ENCODE results near the gene RAB40AL. TPM values are rescaled to one million over a fixed set of nuclear protein-coding genes. Genes with fewer than 3 reads are reported as not detected.
"Not testable (repeated sequence)": the region's sequence is repeated elsewhere in the genome, so short reads cannot be mapped to it uniquely, and the experiment has no call there.

Gene RAB40AL
- total RNA-seq, 4 donors from 2014 or later, result 0.64 to 4.1 TPM; not detected in 2

DNA sequence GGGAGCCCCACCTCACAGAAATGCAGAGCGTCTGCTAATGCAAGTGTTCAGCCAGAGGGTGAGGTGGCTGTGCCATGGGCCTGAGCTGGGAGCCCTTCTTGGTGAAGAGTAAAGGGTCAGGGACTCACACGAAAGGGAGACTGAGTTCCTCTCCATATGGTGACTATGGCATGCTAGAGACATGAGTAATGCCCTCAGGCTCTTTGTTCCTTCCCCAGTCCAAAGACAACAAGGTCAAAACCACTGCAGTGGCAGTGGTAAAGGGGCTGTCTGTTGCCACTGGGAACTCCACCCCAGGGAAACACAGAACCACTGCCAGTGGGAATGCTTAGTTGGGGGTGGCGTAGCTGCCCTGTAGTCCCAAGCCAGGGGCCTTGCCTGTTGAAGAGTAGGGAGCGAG is 22.4 kb downstream of the RAB40AL start:
- Histone ChIP-seq H3K4me1 (no peaks in the 10 kb centered on the region), H3K27me3 (no peaks in the 10 kb centered on the region), H3K9me3 (no peaks in the 10 kb centered on the region), H3K27ac (no peak overlapping the region), H3K36me3 (no peaks in the 10 kb centered on the region), H3K4me3 (no peak overlapping the region)
- DNase-seq (ENCODE audit: low spot score in 2 of 2), result no peak
- whole genome bisulfite sequencing, result 100% methylated on average over 1 of the region's 4 CpGs
- no peak for TF ChIP-seq POLR2AphosphoS5 (IDR thresholded peaks at IDR 0.05)
- TF ChIP-seq, protein P1, sequence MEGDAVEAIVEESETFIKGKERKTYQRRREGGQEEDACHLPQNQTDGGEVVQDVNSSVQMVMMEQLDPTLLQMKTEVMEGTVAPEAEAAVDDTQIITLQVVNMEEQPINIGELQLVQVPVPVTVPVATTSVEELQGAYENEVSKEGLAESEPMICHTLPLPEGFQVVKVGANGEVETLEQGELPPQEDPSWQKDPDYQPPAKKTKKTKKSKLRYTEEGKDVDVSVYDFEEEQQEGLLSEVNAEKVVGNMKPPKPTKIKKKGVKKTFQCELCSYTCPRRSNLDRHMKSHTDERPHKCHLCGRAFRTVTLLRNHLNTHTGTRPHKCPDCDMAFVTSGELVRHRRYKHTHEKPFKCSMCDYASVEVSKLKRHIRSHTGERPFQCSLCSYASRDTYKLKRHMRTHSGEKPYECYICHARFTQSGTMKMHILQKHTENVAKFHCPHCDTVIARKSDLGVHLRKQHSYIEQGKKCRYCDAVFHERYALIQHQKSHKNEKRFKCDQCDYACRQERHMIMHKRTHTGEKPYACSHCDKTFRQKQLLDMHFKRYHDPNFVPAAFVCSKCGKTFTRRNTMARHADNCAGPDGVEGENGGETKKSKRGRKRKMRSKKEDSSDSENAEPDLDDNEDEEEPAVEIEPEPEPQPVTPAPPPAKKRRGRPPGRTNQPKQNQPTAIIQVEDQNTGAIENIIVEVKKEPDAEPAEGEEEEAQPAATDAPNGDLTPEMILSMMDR (IDR thresholded peaks at IDR 0.05), result no peak
- TF ChIP-seq EP300 (IDR thresholded peaks at IDR 0.05), result no peak
- no peak for TF ChIP-seq POLR2A (IDR thresholded peaks at IDR 0.05)

DNA sequence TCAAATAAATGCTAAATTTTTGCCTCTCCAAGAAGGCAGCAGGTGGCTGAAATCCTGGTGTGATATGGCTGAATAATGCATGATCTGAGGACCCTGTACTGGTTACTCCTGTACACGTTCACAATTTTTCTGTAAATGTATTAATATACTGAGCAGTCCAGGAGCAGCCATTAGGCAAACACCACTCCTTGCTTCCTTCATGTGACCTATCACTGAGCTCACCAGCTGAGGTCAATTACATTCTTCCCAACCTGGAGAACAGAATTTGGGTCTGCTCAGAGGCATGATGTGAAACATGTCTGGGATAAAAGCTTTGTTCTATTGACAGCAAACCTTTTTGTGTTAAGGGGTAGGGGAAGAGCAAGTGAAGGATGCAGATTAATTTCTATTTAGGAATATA is 26.9 kb downstream of the RAB40AL start:
- no peak for DNase-seq (ENCODE audit: low spot score in 2 of 2)
- Histone ChIP-seq H3K4me3 (no peak overlapping the region), H3K27ac (no peak overlapping the region), H3K9me3 (no peaks in the 10 kb centered on the region), H3K4me1 (no peaks in the 10 kb centered on the region), H3K27me3 (no peaks in the 10 kb centered on the region), H3K36me3 (no peaks in the 10 kb centered on the region)
- TF ChIP-seq POLR2A (IDR thresholded peaks at IDR 0.05) (no peak), EP300 (IDR thresholded peaks at IDR 0.05) (no peak), POLR2AphosphoS5 (IDR thresholded peaks at IDR 0.05) (no peak)
- TF ChIP-seq, protein P1 (IDR thresholded peaks at IDR 0.05), result no peak
- WGBS, result 63% methylated on average over 1 of the region's 1 CpG

DNA sequence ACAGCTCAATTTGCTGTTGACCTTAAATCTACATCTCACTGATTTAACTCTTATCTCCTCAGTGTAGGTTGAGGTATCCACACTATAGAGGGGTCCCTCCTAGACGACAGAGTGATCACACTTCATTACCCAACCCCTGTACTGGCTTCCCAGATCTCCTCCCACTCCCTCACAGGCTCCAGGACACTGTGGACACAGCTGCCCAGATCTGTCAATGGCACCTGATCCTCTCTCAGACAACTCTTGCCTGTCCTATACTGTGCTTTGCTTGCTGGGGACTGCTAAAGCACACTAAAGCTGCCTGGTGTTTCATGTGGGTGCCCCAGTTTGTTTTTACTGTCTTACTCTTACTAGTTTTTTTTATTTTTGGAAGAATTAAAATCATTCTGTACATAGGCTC is 27.9 kb downstream of the RAB40AL start:
- TF ChIP-seq, protein P1 (IDR thresholded peaks at IDR 0.05), result no peak
- TF ChIP-seq POLR2AphosphoS5 (IDR thresholded peaks at IDR 0.05), result no peak
- TF ChIP-seq EP300 (IDR thresholded peaks at IDR 0.05), result no peak
- Histone ChIP-seq H3K4me1 (no peaks in the 10 kb centered on the region), H3K27me3 (no peaks in the 10 kb centered on the region), H3K4me3 (no peak overlapping the region), H3K9me3 (no peaks in the 10 kb centered on the region), H3K27ac (no peak overlapping the region), H3K36me3 (no peaks in the 10 kb centered on the region)
- WGBS, result 0% methylated on average over 1 of the region's 1 CpG
- DNase-seq (ENCODE audit: low spot score in 2 of 2), result no peak

DNA sequence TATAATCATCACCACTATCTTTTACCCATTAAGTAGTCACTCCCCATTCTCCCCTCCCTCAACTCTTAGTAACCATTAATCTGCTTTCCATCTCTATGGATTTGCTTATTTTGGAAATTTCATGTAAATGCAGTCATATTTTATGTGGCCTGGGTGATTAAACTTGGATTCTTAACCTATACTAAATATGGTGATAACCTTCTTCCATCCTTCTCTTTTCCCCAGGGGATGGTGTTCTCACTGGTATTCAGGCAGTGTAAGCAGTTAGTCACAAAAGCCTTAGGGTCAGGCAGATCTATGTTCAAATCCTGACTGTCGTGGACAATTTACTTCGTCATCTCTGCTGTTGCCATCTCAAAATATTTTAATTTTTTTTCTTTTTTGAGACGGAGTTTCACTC is 29.6 kb downstream of the RAB40AL start:
- no peaks in the 10 kb centered on the region for H3K36me3 ChIP-seq
- H3K4me1 ChIP-seq, result no peaks in the 10 kb centered on the region
- H3K4me3 ChIP-seq, result no peak overlapping the region
- H3K27me3 ChIP-seq, result no peaks in the 10 kb centered on the region
- H3K9me3 ChIP-seq, result no peaks in the 10 kb centered on the region
- 94% methylated on average over 3 of the region's 3 CpGs for WGBS
- no peak for DNase-seq (ENCODE audit: low spot score in 2 of 2)
- TF ChIP-seq POLR2A (IDR thresholded peaks at IDR 0.05) (no peak), EP300 (IDR thresholded peaks at IDR 0.05) (no peak), POLR2AphosphoS5 (IDR thresholded peaks at IDR 0.05) (no peak)
- TF ChIP-seq, protein P1 (IDR thresholded peaks at IDR 0.05), result no peak
- no peak overlapping the region for H3K27ac ChIP-seq

DNA sequence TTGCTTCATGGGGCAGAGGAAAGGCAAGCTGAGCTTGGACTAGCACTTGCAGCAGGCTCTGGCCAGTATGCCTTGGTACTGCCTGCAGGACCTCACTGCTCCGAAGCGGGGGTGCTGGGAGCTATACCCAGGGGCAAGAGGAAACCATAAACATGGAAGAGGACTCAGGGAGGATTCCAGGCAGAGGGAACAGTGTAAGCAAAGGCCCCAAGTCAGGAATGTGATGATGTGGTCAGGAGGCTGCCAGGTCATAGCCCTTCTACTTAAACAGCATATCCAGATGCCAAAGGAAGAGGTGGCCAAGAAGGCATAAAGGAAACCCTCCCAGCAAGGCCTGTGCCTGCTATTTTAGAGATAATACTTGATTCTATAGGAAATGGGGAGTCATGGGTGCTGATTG is 31.1 kb downstream of the RAB40AL start:
- no peaks in the 10 kb centered on the region for H3K9me3 ChIP-seq
- H3K27me3 ChIP-seq, result no peaks in the 10 kb centered on the region
- TF ChIP-seq POLR2AphosphoS5 (IDR thresholded peaks at IDR 0.05) (no peak), EP300 (IDR thresholded peaks at IDR 0.05) (no peak), POLR2A (IDR thresholded peaks at IDR 0.05) (no peak)
- TF ChIP-seq, protein P1 (IDR thresholded peaks at IDR 0.05), result no peak
- no peak overlapping the region for H3K4me3 ChIP-seq
- WGBS, result 85% methylated on average over 2 of the region's 2 CpGs
- no peaks in the 10 kb centered on the region for H3K36me3 ChIP-seq
- no peaks in the 10 kb centered on the region for H3K4me1 ChIP-seq
- no peak overlapping the region for H3K27ac ChIP-seq
- DNase-seq (ENCODE audit: low spot score in 2 of 2), result no peak

DNA sequence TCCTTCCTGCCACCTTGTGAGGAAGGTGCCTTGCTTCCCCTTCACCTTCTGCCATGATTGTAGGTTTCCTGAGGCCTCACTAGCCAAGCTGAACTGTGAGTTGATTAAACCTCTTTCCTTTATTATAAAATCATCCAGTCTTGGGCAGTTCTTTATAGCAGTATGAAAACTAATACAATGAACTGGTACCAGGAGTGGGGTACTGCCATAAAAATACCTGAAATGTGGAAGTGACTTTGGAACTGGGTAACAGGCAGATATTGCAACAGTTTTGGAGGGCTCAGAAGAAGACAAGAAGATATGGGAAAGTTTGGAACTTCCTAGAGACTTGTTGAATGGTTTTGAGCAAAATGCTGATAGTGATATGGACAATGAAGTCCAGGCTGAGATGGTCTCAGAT is 34.5 kb downstream of the RAB40AL start:
- not testable (repeated sequence) for DNase-seq (ENCODE audit: low spot score in 2 of 2); H3K4me3 ChIP-seq; H3K9me3 ChIP-seq; H3K27me3 ChIP-seq; H3K36me3 ChIP-seq; H3K27ac ChIP-seq; H3K4me1 ChIP-seq
